SJCRH30 (cell line): ENCODE data around the gene RAD51. TPM values are rescaled to one million over a fixed set of nuclear protein-coding genes. Genes with fewer than 3 reads are reported as not detected.

Experiments used
- DNase-seq, 2 experiments: peaks; one replicate each; pipeline ENCODE4 v3.0.0-alpha.2; 2015 to 2020
- H3K27ac ChIP-seq: fragments of 250-450 bp; sonication (Bioruptor Pico); 2 replicates; pipeline ENCODE4 v1.5.1; 2020; ENCODE audit warnings: mild to moderate bottlenecking, moderate library complexity
- H3K27me3 ChIP-seq: fragments of 250-450 bp; sonication (Bioruptor Pico); 2 replicates; pipeline ENCODE4 v1.5.1; 2020; ENCODE audit warnings: mild to moderate bottlenecking, moderate library complexity
- H3K36me3 ChIP-seq: fragments of 250-450 bp; sonication (Bioruptor Pico); 2 replicates; pipeline ENCODE4 v1.5.1; 2020; ENCODE audit warnings: mild to moderate bottlenecking, moderate library complexity
- H3K4me1 ChIP-seq: fragments of 250-450 bp; sonication (Bioruptor Pico); 2 replicates; pipeline ENCODE4 v1.5.1; 2020; ENCODE audit warnings: mild to moderate bottlenecking, moderate library complexity
- H3K4me3 ChIP-seq: fragments of 250-450 bp; sonication (Bioruptor Pico); 2 replicates; pipeline ENCODE4 v1.5.1; 2020; ENCODE audit warnings: mild to moderate bottlenecking, moderate library complexity
- H3K9me3 ChIP-seq: fragments of 250-450 bp; sonication (Bioruptor Pico); replicated peaks from 2 replicates; pipeline ENCODE4 v1.5.1; 2020; ENCODE audit warnings: mild to moderate bottlenecking, moderate library complexity
- total RNA-seq: library from RNA; depleted of rRNA; stranded (reverse); fragments of >200 nt; shearing (Covaris generic); gene quantifications from 2 replicates; pipeline ENCODE4 v1.2.3, GENCODE V29; 2014; rRNA removed

The RAD51 gene
- total RNA-seq, 1 experiment from 2014 or later = 48.0 TPM

GRCh38 chr15:40773496-40773895, 78.5 kb downstream of the RAD51 start:
- H3K4me3 ChIP-seq = no peak overlapping the region
- H3K27ac ChIP-seq = no peak overlapping the region
- H3K4me1 ChIP-seq = peaks cover 27% of the 10 kb centered on the region
- DNase-seq = no peak
- no peaks in the 10 kb centered on the region for H3K27me3 ChIP-seq
- H3K36me3 ChIP-seq = peaks cover 5% of the 10 kb centered on the region
- H3K9me3 ChIP-seq = no peaks in the 10 kb centered on the region

DNA sequence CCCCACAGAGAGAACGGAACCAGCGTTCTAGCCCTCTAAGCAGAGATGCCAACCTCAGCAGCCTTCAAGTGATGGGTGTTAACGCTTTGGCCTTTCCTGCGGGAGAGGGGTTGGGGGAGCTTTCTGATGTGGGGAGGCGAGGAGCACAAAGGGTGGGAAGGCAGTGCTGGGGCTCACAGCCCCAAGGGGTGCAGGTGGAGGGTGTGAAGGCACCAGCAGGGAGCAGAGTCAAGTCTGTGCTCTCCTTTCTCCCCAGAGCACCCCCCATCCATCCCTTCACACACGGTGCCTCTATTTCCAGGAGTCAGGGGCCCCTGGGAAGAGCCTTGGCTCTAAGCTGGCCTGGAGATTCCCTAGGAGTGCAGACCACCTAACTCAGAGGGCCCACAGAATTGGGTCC, 78.9 kb downstream of the RAD51 start:
- peaks cover 23% of the 10 kb centered on the region for H3K4me1 ChIP-seq
- H3K36me3 ChIP-seq = peaks cover 7% of the 10 kb centered on the region
- H3K27ac ChIP-seq = no peak overlapping the region

DNA sequence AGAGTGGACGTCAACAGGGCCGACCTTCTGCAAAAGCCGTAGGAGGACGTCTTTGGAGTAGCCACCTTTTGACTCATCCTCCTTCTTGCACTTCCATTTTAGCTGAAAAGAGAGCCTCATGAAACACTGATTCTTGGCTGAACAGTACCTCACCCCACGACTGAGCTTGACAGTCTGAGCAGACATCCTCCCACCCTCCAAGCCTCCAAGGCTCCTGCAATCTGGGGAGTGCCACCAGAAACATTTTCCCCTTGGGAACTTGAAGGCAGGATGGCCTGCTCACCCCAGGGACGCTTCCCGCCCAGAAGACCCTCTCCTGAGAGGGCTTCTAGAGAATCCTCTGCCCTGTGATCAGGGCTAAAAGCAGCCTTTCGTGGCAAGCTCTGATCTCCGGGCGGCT, 80.0 kb downstream of the RAD51 start:
- no peak for DNase-seq
- peaks cover 9% of the 10 kb centered on the region for H3K36me3 ChIP-seq
- H3K4me1 ChIP-seq = peaks cover 12% of the 10 kb centered on the region
- H3K9me3 ChIP-seq = no peaks in the 10 kb centered on the region
- H3K27ac ChIP-seq = no peak overlapping the region
- H3K27me3 ChIP-seq = no peaks in the 10 kb centered on the region
- no peak overlapping the region for H3K4me3 ChIP-seq

More for the DNA sequence above, 78.9 kb downstream of the RAD51 start:
- DNase-seq = no peak
- Histone ChIP-seq H3K9me3 (no peaks in the 10 kb centered on the region), H3K27me3 (no peaks in the 10 kb centered on the region), H3K4me3 (no peak overlapping the region)

GRCh38 chr15:40775740-40776536, 81.0 kb downstream of the RAD51 start:
- Histone ChIP-seq H3K9me3 (no peaks in the 10 kb centered on the region), H3K27ac (no peak overlapping the region), H3K27me3 (no peaks in the 10 kb centered on the region), H3K4me1 (peaks cover 2% of the 10 kb centered on the region; the same call in 1 of the 2 replicates), H3K4me3 (no peak overlapping the region), H3K36me3 (peaks cover 9% of the 10 kb centered on the region)
- no peak for DNase-seq

DNA sequence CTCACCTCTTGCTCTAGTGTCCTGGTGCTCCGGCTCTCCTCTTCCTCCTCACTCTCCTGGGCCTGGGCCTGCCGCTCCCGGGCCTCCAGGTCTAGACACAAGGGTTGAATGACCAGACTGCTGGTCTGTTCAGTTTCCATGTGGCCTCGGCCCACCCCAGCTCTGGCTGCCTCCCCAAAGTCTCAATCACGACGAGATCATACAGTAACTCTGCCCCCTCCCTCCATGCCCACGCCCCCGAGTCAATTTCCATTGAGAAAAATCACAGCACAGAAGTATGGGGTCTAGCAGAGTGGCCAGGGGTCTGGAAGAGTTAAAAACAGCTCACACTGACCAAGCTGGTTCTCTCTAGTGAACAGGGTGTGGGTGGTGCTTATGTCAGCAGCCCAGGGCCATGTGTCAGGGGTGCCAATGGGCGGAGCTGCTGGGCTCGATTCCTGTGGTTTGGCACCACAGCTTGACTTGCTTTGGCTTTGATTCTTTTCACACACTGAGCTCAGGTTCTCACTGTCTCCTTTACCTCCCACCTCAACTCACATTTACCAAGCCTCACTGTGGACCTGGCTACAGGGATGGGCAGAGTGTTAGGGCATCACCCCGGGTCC, 81.7 kb downstream of the RAD51 start:
- no peak overlapping the region for H3K4me3 ChIP-seq
- peaks cover 9% of the 10 kb centered on the region for H3K36me3 ChIP-seq
- H3K27me3 ChIP-seq = no peaks in the 10 kb centered on the region
- no peaks in the 10 kb centered on the region for H3K9me3 ChIP-seq
- no peak for DNase-seq
- no peak overlapping the region for H3K27ac ChIP-seq
- H3K4me1 ChIP-seq = no peaks in the 10 kb centered on the region

Other genes with a start within 250 kb of the RAD51 start
- 36.7 and 39.4 TPM in 2 replicates for gene CHST14, start 224.2 kb upstream of the RAD51 start, total RNA-seq
- gene CCDC32, start 130.1 kb upstream of the RAD51 start, total RNA-seq = 15.3 and 16.8 TPM in 2 replicates
- gene RPUSD2, start 125.9 kb upstream of the RAD51 start, total RNA-seq = 17.0 and 19.0 TPM in 2 replicates
- 93.7 and 100 TPM in 2 replicates for gene KNL1, start 100.9 kb upstream of the RAD51 start, total RNA-seq
- 19.3 and 19.6 TPM in 2 replicates for gene RMDN3, start 60.1 kb downstream of the RAD51 start, total RNA-seq
- not detected in 2 replicates for gene GCHFR, start 68.9 kb downstream of the RAD51 start, total RNA-seq
- gene C15orf62, start 74.8 kb downstream of the RAD51 start, total RNA-seq = 0.10 and 0.14 TPM in 2 replicates
- gene ZFYVE19, start 111.9 kb downstream of the RAD51 start, total RNA-seq = 10.6 and 14.1 TPM in 2 replicates
- gene DNAJC17, start 112.3 kb downstream of the RAD51 start, total RNA-seq = 35.0 and 43.5 TPM in 2 replicates
- gene PPP1R14D, start 133.5 kb downstream of the RAD51 start, total RNA-seq = not detected in 2 replicates
- not detected in 2 replicates for gene SPINT1, start 148.9 kb downstream of the RAD51 start, total RNA-seq
- 0.61 and 0.84 TPM in 2 replicates for gene RHOV, start 179.1 kb downstream of the RAD51 start, total RNA-seq
- 16.6 and 17.3 TPM in 2 replicates for gene VPS18, start 199.3 kb downstream of the RAD51 start, total RNA-seq
- gene DLL4, start 234.2 kb downstream of the RAD51 start, total RNA-seq = 0.43 and 0.48 TPM in 2 replicates